Body of pancreas (tissue), 4 donors: ENCODE results near the gene MYO15A. TPM values are rescaled to one million over a fixed set of nuclear protein-coding genes. Genes with fewer than 3 reads are reported as not detected.

ENCODE experiments used
- ATAC-seq: fragments of 150-250 bp; one replicate; pipeline ENCODE4 v1.9.1; 2016
- DNase-seq, 4 donors: peaks; one replicate each; pipeline ENCODE4 v3.0.0-alpha.2; 2019
- H3K27ac ChIP-seq, 4 donors: fragments of 200-600 bp; sonication (generic); 1 replicate in 3 of 4; 2 replicates in 1 of 4; pipeline versions ENCODE4 v1.5.1 to v1.6.1; 2016 to 2019; ENCODE audit warnings: mild to moderate bottlenecking in 1 of 4, mixed read lengths in 1 of 4, moderate library complexity in 1 of 4
- H3K27me3 ChIP-seq, 2 donors: fragments of 200-600 bp; sonication (generic); one replicate each; pipeline ENCODE4 v1.6.0; 2016; ENCODE audit warnings: mild to moderate bottlenecking in 1 of 2
- H3K36me3 ChIP-seq, 2 donors: fragments of 200-600 bp; sonication (generic); replicated peaks in 1 of 2; 2 replicates each; pipeline ENCODE4 v1.5.1; 2016; ENCODE audit warnings: low read depth in 2 of 2; ENCODE audit not compliant: insufficient read depth in 1 of 2
- H3K4me1 ChIP-seq: fragments of 200-600 bp; sonication (generic); one replicate; pipeline ENCODE4 v1.6.0; 2016
- H3K4me3 ChIP-seq, 2 donors: fragments of 200-600 bp; sonication (generic); 1 replicate in 1 of 2; 2 replicates in 1 of 2; pipeline ENCODE4 v1.5.1; 2016 to 2019
- H3K9me3 ChIP-seq, 3 donors: fragments of 200-600 bp; sonication (generic); 1 replicate in 2 of 3; 2 replicates in 1 of 3; pipeline ENCODE4 v1.5.1; 2016
- CTCF ChIP-seq, 7 experiments: fragments of 450-650 bp in 4 of 7; fragments of 200-600 bp in 3 of 7; sonication (generic) in 3 of 7; IDR thresholded peaks; one replicate each; pipeline ENCODE4 v1.5.1; 2016 to 2019; ENCODE audit warnings: antibody characterized with exemption in 7 of 7
- POLR2A ChIP-seq, 3 donors: fragments of 450-650 bp; IDR thresholded peaks; one replicate each; pipeline ENCODE4 v1.6.1; 2016; ENCODE audit warnings: antibody characterized with exemption in 3 of 3, mild to moderate bottlenecking in 2 of 3
- WGBS, 2 donors: methylation state at CpG; one replicate each; pipeline ENCODE4 v1.1.5; 2017; 5-methylcytosine and 5-hydroxymethylcytosine counted together
- intact Hi-C: fragments of 100-400 bp; cut with DNase I; formaldehyde crosslinking; loops from one replicate; pipeline ENCODE4 v1.15.1; 2023
- total RNA-seq, 2 donors: library from RNA; depleted of rRNA; stranded (reverse); fragments of >200 nt; gene quantifications; one replicate each; pipeline ENCODE4 v1.1.0, GENCODE V29; 2016

The MYO15A gene
- total RNA-seq, 2 donors from 2014 or later, result under 0.01 to 1.3 TPM

- H3K4me1 ChIP-seq, result no peaks in the 10 kb centered on the region
- no peak overlapping the region for H3K27ac ChIP-seq
- intact Hi-C loops, result no loop called here
- no peaks in the 10 kb centered on the region for H3K36me3 ChIP-seq
- TF ChIP-seq CTCF (IDR thresholded peaks at IDR 0.05), result no peak
- no peak for TF ChIP-seq POLR2A (IDR thresholded peaks at IDR 0.05)
- H3K9me3 ChIP-seq, result no peaks in the 10 kb centered on the region
- ATAC-seq, result no peak
- H3K4me3 ChIP-seq, result no peak overlapping the region
- WGBS, 2 donors, result 85 to 93% methylated on average over 29 to 46 of the region's 54 CpGs
- no peaks in the 10 kb centered on the region for H3K27me3 ChIP-seq
- no peak for DNase-seq
Measured at GRCh38 chr17:18121144-18121910, 12.8 kb downstream of the MYO15A start.

- Histone ChIP-seq H3K9me3 (no peaks in the 10 kb centered on the region), H3K27me3 (no peaks in the 10 kb centered on the region), H3K27ac (no peak overlapping the region), H3K4me3 (no peak overlapping the region), H3K36me3 (no peaks in the 10 kb centered on the region), H3K4me1 (no peaks in the 10 kb centered on the region)
- TF ChIP-seq CTCF (IDR thresholded peaks at IDR 0.05), result no peak
- no peak for TF ChIP-seq POLR2A (IDR thresholded peaks at IDR 0.05)
- 71 to 74% methylated on average over 9 to 29 of the region's 31 CpGs for WGBS, 2 donors
- intact Hi-C loops, result no loop called here
- no peak for DNase-seq
- no peak for ATAC-seq
Measured at GRCh38 chr17:18122990-18123753, 14.6 kb downstream of the MYO15A start.

- H3K27ac ChIP-seq, result no peak overlapping the region
- ATAC-seq, result no peak
- no peak for DNase-seq
- WGBS, 2 donors, result 67 to 69% methylated on average over 5 to 11 of the region's 11 CpGs
- no peaks in the 10 kb centered on the region for H3K9me3 ChIP-seq
- H3K4me1 ChIP-seq, result no peaks in the 10 kb centered on the region
- intact Hi-C loops, result no loop called here
- no peak overlapping the region for H3K4me3 ChIP-seq
- no peaks in the 10 kb centered on the region for H3K36me3 ChIP-seq
- TF ChIP-seq POLR2A (IDR thresholded peaks at IDR 0.05), result no peak
- TF ChIP-seq CTCF (IDR thresholded peaks at IDR 0.05), result no peak
- H3K27me3 ChIP-seq, result no peaks in the 10 kb centered on the region
Measured at GRCh38 chr17:18124345-18125126, 16.0 kb downstream of the MYO15A start.

- Histone ChIP-seq H3K27me3 (no peaks in the 10 kb centered on the region), H3K4me3 (no peak overlapping the region), H3K36me3 (no peaks in the 10 kb centered on the region), H3K4me1 (no peaks in the 10 kb centered on the region), H3K27ac (no peak overlapping the region), H3K9me3 (no peaks in the 10 kb centered on the region)
- TF ChIP-seq CTCF (IDR thresholded peaks at IDR 0.05) (no peak), POLR2A (IDR thresholded peaks at IDR 0.05) (no peak)
- DNase-seq (peak in 3 of 4 donors; percentile 22 to 60 (median 22)), ATAC-seq (no peak)
- WGBS, 2 donors, result 29 to 43% methylated on average over 4 of the region's 4 CpGs
- intact Hi-C loops, result no loop called here
Measured at GRCh38 chr17:18129041-18129502, 20.5 kb downstream of the MYO15A start.
